ENCODE data around the gene FOSL1. TPM values are rescaled to one million over a fixed set of nuclear protein-coding genes. Genes with fewer than 3 reads are reported as not detected.
A peak's percentile ranks its signal among the peaks of the same experiment; 100 is the strongest.

Gene FOSL1
- total and polyA plus RNA-seq, 2 of the 13 experiments (the other 11 are each of a cell fraction or from before 2014, with no cell fraction given), result 4.0 to 4.1 TPM

GRCh38 chr11:65857853-65858680 lies 42.1 kb downstream of the FOSL1 start, which contains the start of gene CFL1 (continued):
- TF ChIP-seq ZNF710 (CRISPR knock-in tag; IDR thresholded peaks at IDR 0.05; ENCODE audit: borderline replicate concordance) (peak; percentile 82; the same call in 1 of the 2 replicates), AGO2 (optimal IDR thresholded peaks at IDR 0.05; ENCODE audit: low read depth, low read length) (peak; percentile 9), HIVEP1 (CRISPR knock-in tag; IDR thresholded peaks at IDR 0.05) (peak; percentile 83), ZNF543 (CRISPR knock-in tag; IDR thresholded peaks at IDR 0.05) (peak; percentile 72; the same call in 1 of the 2 replicates), HMG20B (CRISPR knock-in tag; conservative IDR thresholded peaks at IDR 0.05) (0 out of 2 replicates have a peak, but pooled peaks have one; percentile 23), ZNF629 (CRISPR knock-in tag; conservative IDR thresholded peaks at IDR 0.05) (no peak), ZBTB7B (CRISPR knock-in tag; IDR thresholded peaks at IDR 0.05) (peak; percentile 23; the same call in 1 of the 2 replicates), ZNF639 (CRISPR knock-in tag; conservative IDR thresholded peaks at IDR 0.05) (peak; percentile 86), ZNF331 (CRISPR knock-in tag; IDR thresholded peaks at IDR 0.05) (peak; percentile 48; the same call in 1 of the 2 replicates), ZIK1 (CRISPR knock-in tag; IDR thresholded peaks at IDR 0.05; ENCODE audit: borderline replicate concordance, low read depth) (peak; percentile 70; the same call in 1 of the 2 replicates), BCLAF1 (IDR thresholded peaks at IDR 0.05) (no peak), BRD4 (CRISPR knock-in tag; IDR thresholded peaks at IDR 0.05) (no peak), ZNF501 (CRISPR knock-in tag; IDR thresholded peaks at IDR 0.05) (peak; percentile 73), ZGPAT (CRISPR knock-in tag; IDR thresholded peaks at IDR 0.05) (peak; percentile 75), GATAD1 (CRISPR knock-in tag; IDR thresholded peaks at IDR 0.05) (peak; percentile 86), PHF8 (CRISPR knock-in tag; IDR thresholded peaks at IDR 0.05) (peak; percentile 82), NONO (IDR thresholded peaks at IDR 0.05) (no peak), NONO (CRISPR knock-in tag; conservative IDR thresholded peaks at IDR 0.05) (peak; percentile 67), ZNF251 (CRISPR knock-in tag; IDR thresholded peaks at IDR 0.05) (no peak), SUZ12 (IDR thresholded peaks at IDR 0.05; ENCODE audit: low read depth, low read length) (peak; percentile 77)
